ENCODE results near the gene ATXN7L3. TPM values are rescaled to one million over a fixed set of nuclear protein-coding genes. Genes with fewer than 3 reads are reported as not detected.

The ATXN7L3 gene
- total RNA-seq, 1 experiment from 2014 or later, result 86.7 TPM

DNA sequence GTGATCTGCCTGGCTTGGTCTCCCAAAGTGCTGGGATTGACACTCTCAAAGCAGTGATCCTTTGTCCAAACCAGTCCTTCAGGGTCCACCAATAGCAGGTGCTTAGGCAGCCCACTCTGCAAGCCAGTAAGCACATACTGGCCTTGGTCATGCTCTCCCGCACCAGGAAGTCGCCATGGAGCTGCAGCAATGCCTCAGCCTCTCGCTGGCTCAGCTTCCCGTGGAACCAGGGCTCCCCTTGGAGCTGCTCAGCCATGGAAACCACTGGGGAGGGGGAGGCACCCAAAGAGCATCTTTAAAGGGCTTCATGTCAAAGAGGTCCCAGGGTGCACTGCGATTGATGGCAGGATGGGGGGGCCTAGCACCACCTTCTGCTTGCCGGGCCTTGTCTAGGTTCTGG is 29.4 kb upstream of the ATXN7L3 start:
- no TSS peak for BruUV-seq (replicated peaks)
- Histone ChIP-seq H4K20me1 (ENCODE audit: insufficient read depth) (no peaks in the 10 kb centered on the region), H3K9me2 (ENCODE audit: insufficient read depth) (no peaks in the 10 kb centered on the region), H2AFZ (ENCODE audit: low read depth, low read length, poor library complexity, severe bottlenecking) (no peak overlapping the region), H3K4me3 (replicated peaks in 1 of 2; ENCODE audit: low read depth in 1 of 2, low read length in 2 of 2) (no peak overlapping the region), H3K27ac (ENCODE audit: low read depth, low read length) (no peak overlapping the region), H3K27me3 (ENCODE audit: insufficient read depth, low read length) (no peaks in the 10 kb centered on the region), H3K4me1 (ENCODE audit: control insufficient read depth in 1 of 2, insufficient read depth in 2 of 2, low read length in 2 of 2) (peaks cover under 1 to 7% of the 10 kb centered on the region in 2 experiments), H3K9ac (ENCODE audit: low read length) (no peak overlapping the region), H3K4me2 (ENCODE audit: low read length) (no peak overlapping the region), H3K9me3 (ENCODE audit: control insufficient read depth in 1 of 2, insufficient read depth in 1 of 2, low read depth in 1 of 2, low read length in 2 of 2) (no peaks in the 10 kb centered on the region), H3K79me2 (ENCODE audit: insufficient read depth, low read length) (no peaks in the 10 kb centered on the region), H3K36me3 (ENCODE audit: control insufficient read depth in 1 of 2, insufficient read depth in 2 of 2, low read length in 2 of 2) (no peaks in the 10 kb centered on the region)
- ChIA-PET CTCF (no interaction called here), RAD21 (ENCODE audit: low non-redundant PET in 1 of 2, low total read pairs in 2 of 2, uncharacterized antibody in 2 of 2, unreplicated experiment in 2 of 2) (no interaction called here), POLR2A (no interaction called here)
- intact Hi-C loops (cut with micrococcal nuclease), result no loop called here
- TF ChIP-seq, protein P1, sequence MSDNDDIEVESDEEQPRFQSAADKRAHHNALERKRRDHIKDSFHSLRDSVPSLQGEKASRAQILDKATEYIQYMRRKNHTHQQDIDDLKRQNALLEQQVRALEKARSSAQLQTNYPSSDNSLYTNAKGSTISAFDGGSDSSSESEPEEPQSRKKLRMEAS (IDR thresholded peaks at IDR 0.05), result no peak
- TF ChIP-seq, protein P2, sequence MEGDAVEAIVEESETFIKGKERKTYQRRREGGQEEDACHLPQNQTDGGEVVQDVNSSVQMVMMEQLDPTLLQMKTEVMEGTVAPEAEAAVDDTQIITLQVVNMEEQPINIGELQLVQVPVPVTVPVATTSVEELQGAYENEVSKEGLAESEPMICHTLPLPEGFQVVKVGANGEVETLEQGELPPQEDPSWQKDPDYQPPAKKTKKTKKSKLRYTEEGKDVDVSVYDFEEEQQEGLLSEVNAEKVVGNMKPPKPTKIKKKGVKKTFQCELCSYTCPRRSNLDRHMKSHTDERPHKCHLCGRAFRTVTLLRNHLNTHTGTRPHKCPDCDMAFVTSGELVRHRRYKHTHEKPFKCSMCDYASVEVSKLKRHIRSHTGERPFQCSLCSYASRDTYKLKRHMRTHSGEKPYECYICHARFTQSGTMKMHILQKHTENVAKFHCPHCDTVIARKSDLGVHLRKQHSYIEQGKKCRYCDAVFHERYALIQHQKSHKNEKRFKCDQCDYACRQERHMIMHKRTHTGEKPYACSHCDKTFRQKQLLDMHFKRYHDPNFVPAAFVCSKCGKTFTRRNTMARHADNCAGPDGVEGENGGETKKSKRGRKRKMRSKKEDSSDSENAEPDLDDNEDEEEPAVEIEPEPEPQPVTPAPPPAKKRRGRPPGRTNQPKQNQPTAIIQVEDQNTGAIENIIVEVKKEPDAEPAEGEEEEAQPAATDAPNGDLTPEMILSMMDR (IDR thresholded peaks at IDR 0.05 in 2 of 3, conservative IDR thresholded peaks at IDR 0.05 in 1 of 3; ENCODE audit: borderline replicate concordance in 1 of 3, insufficient read depth in 1 of 3, low read depth in 2 of 3, low read length in 2 of 3), result no peak
- TF ChIP-seq ZNF274 (IDR thresholded peaks at IDR 0.05; ENCODE audit: low read depth, low read length), result no peak
- TF ChIP-seq YY1 (IDR thresholded peaks at IDR 0.05; ENCODE audit: extremely low read depth, insufficient replicate concordance, low read depth, low read length), result no peak
- no peak for TF ChIP-seq JUND (IDR thresholded peaks at IDR 0.05)
- TF ChIP-seq EZH2 (IDR thresholded peaks at IDR 0.05), result no peak
- no peak for TF ChIP-seq SP1 (IDR thresholded peaks at IDR 0.05; ENCODE audit: low read depth)
- TF ChIP-seq POLR2AphosphoS5 (IDR thresholded peaks at IDR 0.05; ENCODE audit: low read depth, low read length), result no peak
- no peak for TF ChIP-seq FOSL1 (IDR thresholded peaks at IDR 0.05; ENCODE audit: low read depth)
- TF ChIP-seq, protein P3, sequence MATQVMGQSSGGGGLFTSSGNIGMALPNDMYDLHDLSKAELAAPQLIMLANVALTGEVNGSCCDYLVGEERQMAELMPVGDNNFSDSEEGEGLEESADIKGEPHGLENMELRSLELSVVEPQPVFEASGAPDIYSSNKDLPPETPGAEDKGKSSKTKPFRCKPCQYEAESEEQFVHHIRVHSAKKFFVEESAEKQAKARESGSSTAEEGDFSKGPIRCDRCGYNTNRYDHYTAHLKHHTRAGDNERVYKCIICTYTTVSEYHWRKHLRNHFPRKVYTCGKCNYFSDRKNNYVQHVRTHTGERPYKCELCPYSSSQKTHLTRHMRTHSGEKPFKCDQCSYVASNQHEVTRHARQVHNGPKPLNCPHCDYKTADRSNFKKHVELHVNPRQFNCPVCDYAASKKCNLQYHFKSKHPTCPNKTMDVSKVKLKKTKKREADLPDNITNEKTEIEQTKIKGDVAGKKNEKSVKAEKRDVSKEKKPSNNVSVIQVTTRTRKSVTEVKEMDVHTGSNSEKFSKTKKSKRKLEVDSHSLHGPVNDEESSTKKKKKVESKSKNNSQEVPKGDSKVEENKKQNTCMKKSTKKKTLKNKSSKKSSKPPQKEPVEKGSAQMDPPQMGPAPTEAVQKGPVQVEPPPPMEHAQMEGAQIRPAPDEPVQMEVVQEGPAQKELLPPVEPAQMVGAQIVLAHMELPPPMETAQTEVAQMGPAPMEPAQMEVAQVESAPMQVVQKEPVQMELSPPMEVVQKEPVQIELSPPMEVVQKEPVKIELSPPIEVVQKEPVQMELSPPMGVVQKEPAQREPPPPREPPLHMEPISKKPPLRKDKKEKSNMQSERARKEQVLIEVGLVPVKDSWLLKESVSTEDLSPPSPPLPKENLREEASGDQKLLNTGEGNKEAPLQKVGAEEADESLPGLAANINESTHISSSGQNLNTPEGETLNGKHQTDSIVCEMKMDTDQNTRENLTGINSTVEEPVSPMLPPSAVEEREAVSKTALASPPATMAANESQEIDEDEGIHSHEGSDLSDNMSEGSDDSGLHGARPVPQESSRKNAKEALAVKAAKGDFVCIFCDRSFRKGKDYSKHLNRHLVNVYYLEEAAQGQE (IDR thresholded peaks at IDR 0.05; ENCODE audit: low read depth), result no peak
- TF ChIP-seq, protein P4, sequence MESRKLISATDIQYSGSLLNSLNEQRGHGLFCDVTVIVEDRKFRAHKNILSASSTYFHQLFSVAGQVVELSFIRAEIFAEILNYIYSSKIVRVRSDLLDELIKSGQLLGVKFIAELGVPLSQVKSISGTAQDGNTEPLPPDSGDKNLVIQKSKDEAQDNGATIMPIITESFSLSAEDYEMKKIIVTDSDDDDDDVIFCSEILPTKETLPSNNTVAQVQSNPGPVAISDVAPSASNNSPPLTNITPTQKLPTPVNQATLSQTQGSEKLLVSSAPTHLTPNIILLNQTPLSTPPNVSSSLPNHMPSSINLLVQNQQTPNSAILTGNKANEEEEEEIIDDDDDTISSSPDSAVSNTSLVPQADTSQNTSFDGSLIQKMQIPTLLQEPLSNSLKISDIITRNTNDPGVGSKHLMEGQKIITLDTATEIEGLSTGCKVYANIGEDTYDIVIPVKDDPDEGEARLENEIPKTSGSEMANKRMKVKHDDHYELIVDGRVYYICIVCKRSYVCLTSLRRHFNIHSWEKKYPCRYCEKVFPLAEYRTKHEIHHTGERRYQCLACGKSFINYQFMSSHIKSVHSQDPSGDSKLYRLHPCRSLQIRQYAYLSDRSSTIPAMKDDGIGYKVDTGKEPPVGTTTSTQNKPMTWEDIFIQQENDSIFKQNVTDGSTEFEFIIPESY (IDR thresholded peaks at IDR 0.05; ENCODE audit: extremely low read depth, insufficient replicate concordance, low read length), result no peak
- no peak for ATAC-seq
- DNase-seq (ENCODE audit: low read depth, low spot score), result no peak
